Suprapubic skin (tissue), 4 donors: ENCODE data around the gene ARMC10. TPM values are rescaled to one million over a fixed set of nuclear protein-coding genes. Genes with fewer than 3 reads are reported as not detected.
"Not testable (repeated sequence)": the region's sequence is repeated elsewhere in the genome, so short reads cannot be mapped to it uniquely, and the experiment has no call there.

Experiments used
- DNase-seq, 2 donors: peaks; one replicate each; pipeline ENCODE4 v3.0.0-alpha.2; 2019; ENCODE audit warnings: low spot score in 2 of 2
- H3K27ac ChIP-seq: fragments of 200-600 bp; sonication (generic); one replicate; pipeline ENCODE4 v1.5.1; 2019
- H3K27me3 ChIP-seq: fragments of 200-600 bp; sonication (generic); one replicate; pipeline ENCODE4 v1.5.1; 2019
- H3K36me3 ChIP-seq: fragments of 200-600 bp; sonication (generic); one replicate; pipeline ENCODE4 v1.5.1; 2019
- H3K4me1 ChIP-seq: fragments of 200-600 bp; sonication (generic); one replicate; pipeline ENCODE4 v1.5.1; 2019
- H3K4me3 ChIP-seq: fragments of 200-600 bp; sonication (generic); one replicate; pipeline ENCODE4 v1.5.1; 2019; ENCODE audit warnings: mild to moderate bottlenecking
- H3K9me3 ChIP-seq: fragments of 200-600 bp; sonication (generic); one replicate; pipeline ENCODE4 v1.5.1; 2019
- EP300 ChIP-seq: sonication (generic); formaldehyde crosslinking; IDR thresholded peaks from one replicate; pipeline ENCODE4 v1.6.1; 2017; ENCODE audit warnings: antibody characterized with exemption
- POLR2A ChIP-seq, 2 donors: fragments of 450-650 bp; IDR thresholded peaks; one replicate each; pipeline ENCODE4 v1.6.1; 2017; ENCODE audit warnings: antibody characterized with exemption in 2 of 2, mild to moderate bottlenecking in 2 of 2, moderate library complexity in 2 of 2
- POLR2AphosphoS5 ChIP-seq, 3 donors: sonication (generic); formaldehyde crosslinking; IDR thresholded peaks; one replicate each; pipeline ENCODE4 v1.6.1; 2017; ENCODE audit warnings: antibody characterized with exemption in 3 of 3
- WGBS: methylation state at CpG from one replicate; pipeline ENCODE4 v1.1.5; 2018; 5-methylcytosine and 5-hydroxymethylcytosine counted together
- total RNA-seq, 4 donors: library from RNA; depleted of rRNA; stranded (reverse); fragments of >200 nt; gene quantifications; one replicate each; pipeline ENCODE4 v1.1.0, GENCODE V29; 2016
- TF ChIP-seq, protein P1 (sequence below), 2 donors: fragments of 200-600 bp in 1 of 2; fragments of 450-650 bp in 1 of 2; sonication (generic) in 1 of 2; IDR thresholded peaks; one replicate each; pipeline ENCODE4 v1.5.1; 2016 to 2019; ENCODE audit warnings: antibody characterized with exemption in 2 of 2, mild to moderate bottlenecking in 1 of 2, moderate library complexity in 1 of 2

The ARMC10 gene
- total RNA-seq, 4 donors from 2014 or later, result 37.2 to 60.0 (median 50.0) TPM

DNA sequence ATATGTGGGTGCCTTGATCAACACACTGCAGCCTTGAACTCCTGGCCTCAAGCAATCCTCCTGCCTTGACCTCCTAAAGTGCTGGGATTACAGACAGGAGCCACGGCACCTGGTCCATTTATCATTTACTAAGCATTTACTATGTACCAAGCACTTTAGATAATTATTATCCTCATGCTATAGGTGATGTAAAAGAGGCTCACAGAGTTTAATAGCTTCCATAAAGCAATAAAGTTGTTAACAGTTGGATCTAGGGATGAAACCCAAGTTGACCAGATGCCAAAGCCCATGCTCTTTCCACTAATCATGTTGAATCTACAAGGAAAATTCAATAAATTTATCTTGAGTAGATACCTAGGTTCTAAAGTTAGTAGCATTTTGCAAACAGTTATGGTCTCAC lies 68.9 kb downstream of the ARMC10 start:
- no peak for TF ChIP-seq POLR2A (IDR thresholded peaks at IDR 0.05)
- TF ChIP-seq, protein P1, sequence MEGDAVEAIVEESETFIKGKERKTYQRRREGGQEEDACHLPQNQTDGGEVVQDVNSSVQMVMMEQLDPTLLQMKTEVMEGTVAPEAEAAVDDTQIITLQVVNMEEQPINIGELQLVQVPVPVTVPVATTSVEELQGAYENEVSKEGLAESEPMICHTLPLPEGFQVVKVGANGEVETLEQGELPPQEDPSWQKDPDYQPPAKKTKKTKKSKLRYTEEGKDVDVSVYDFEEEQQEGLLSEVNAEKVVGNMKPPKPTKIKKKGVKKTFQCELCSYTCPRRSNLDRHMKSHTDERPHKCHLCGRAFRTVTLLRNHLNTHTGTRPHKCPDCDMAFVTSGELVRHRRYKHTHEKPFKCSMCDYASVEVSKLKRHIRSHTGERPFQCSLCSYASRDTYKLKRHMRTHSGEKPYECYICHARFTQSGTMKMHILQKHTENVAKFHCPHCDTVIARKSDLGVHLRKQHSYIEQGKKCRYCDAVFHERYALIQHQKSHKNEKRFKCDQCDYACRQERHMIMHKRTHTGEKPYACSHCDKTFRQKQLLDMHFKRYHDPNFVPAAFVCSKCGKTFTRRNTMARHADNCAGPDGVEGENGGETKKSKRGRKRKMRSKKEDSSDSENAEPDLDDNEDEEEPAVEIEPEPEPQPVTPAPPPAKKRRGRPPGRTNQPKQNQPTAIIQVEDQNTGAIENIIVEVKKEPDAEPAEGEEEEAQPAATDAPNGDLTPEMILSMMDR (IDR thresholded peaks at IDR 0.05), result no peak
- no peak for TF ChIP-seq EP300
- TF ChIP-seq POLR2AphosphoS5 (IDR thresholded peaks at IDR 0.05), result no peak
- H3K4me1 ChIP-seq, result peaks cover 27% of the 10 kb centered on the region
- no peaks in the 10 kb centered on the region for H3K27me3 ChIP-seq
- H3K27ac ChIP-seq, result no peak overlapping the region
- no peak overlapping the region for H3K4me3 ChIP-seq
- H3K36me3 ChIP-seq, result no peaks in the 10 kb centered on the region
- 89% methylated on average over 1 of the region's 1 CpG for WGBS
- no peaks in the 10 kb centered on the region for H3K9me3 ChIP-seq
- no peak for DNase-seq

DNA sequence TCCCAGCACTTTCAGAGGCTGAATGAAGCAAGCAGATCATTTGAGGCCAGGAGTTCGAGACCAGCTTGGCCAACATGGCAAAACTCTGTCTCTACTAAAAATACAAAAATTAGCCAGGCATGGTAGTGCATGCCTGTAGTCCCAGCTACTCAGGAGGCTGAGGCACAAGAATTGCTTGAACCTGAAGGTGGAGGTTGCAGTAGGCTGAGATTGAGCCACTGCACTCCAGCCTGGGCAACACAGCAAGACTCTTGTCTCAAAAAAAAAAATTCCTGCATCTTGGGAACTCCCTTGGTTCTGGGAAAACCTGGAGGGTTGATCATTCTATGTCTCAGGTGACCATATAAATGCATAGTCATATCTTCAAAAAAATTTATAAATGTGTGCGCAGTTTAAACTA lies 69.8 kb downstream of the ARMC10 start:
- H3K27ac ChIP-seq, H3K36me3 ChIP-seq, H3K9me3 ChIP-seq, DNase-seq, H3K27me3 ChIP-seq, H3K4me3 ChIP-seq: not testable (repeated sequence)
- WGBS, result 100% methylated on average over 2 of the region's 2 CpGs
- H3K4me1 ChIP-seq, result peaks cover 31% of the 10 kb centered on the region

DNA sequence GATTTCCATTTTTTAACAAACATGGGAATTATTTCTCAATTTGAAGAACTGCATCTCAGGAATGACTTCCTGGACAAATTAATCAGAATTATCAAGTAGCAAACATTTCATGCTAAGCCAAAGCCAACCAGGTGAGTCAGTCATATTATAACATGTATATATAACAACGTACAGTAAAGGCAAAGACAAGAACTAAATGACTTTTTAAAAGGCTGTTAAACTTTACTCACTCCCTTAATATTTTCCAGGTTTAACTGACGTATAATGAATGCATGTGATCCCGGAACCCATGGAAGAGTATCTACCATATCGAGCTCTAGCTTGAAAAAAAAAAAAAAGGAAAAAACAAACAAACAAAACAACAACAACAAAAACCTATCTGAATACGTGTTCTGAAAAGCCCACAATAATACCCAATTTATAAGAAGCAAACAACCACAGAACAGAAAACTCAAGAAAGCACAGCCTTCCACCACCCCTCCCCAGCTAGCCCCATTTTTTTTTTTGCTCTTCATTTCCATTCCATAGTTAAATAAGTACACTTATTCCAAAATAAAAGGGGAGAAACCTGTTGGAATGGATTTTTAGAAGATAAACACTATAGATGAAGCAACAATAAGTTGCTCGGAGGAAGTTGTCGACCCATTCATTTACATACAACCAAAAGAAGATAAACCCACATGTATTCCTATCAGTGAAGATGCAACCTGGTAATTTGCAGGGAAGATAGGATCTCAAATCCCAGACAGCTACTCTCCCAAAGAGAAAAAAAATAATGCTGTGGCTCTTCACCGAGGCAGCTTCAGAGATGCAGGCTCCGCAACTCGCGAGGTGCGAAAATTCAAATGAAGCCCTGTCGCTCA lies 73.4 kb downstream of the ARMC10 start:
- Histone ChIP-seq H3K36me3 (no peaks in the 10 kb centered on the region), H3K27ac (peak overlapping the region; percentile 96), H3K27me3 (no peaks in the 10 kb centered on the region), H3K4me1 (peaks cover 35% of the 10 kb centered on the region), H3K4me3 (peak overlapping the region; percentile 75), H3K9me3 (no peaks in the 10 kb centered on the region)
- TF ChIP-seq EP300 (no peak), POLR2AphosphoS5 (IDR thresholded peaks at IDR 0.05) (no peak), POLR2A (IDR thresholded peaks at IDR 0.05) (no peak)
- TF ChIP-seq, protein P1 (IDR thresholded peaks at IDR 0.05), result no peak
- DNase-seq, result no peak
- WGBS, result 2% methylated on average over 13 of the region's 13 CpGs

Other genes starting within 250 kb of the ARMC10 start
- gene LRRC17, start 162.1 kb upstream of the ARMC10 start, total RNA-seq, result 1 to 10 TPM; 1.1 to 4.5 (median 3.1) TPM
- 1 to 10 TPM in 1 of 4 donors, under 1 TPM in 3; 0.30 to 1.4 (median 0.81) TPM for gene FBXL13, start 344 bp upstream of the ARMC10 start, total RNA-seq
- gene NAPEPLD, start 74.0 kb downstream of the ARMC10 start, total RNA-seq, result 10 to 100 TPM in 2 of 4 donors, 1 to 10 TPM in 2; 6.1 to 24.3 (median 10.0) TPM
- gene PMPCB, start 222.3 kb downstream of the ARMC10 start, total RNA-seq, result 10 to 100 TPM; 38.9 to 61.3 (median 45.4) TPM